Bronchial epithelial cell (primary cell): ENCODE results near the gene RAP1A. TPM values are rescaled to one million over a fixed set of nuclear protein-coding genes. Genes with fewer than 3 reads are reported as not detected.
A peak's percentile ranks its signal among the peaks of the same experiment; 100 is the strongest.

Source experiments
- DNase-seq: peaks from one replicate; pipeline ENCODE4 v3.0.0-alpha.2; 2010; ENCODE audit warnings: low read depth
- FAIRE-seq: peaks from 2 replicates; lab custom pipeline; 2011; peaks lifted over from hg19 to GRCh38; lab: Jason Lieb, UNC
- H3K27me3 ChIP-seq: 2 replicates; pipeline ENCODE4 v1.5.1; 2011; ENCODE audit warnings: low read length; ENCODE audit not compliant: control insufficient read depth, insufficient read depth
- H3K36me3 ChIP-seq: 2 replicates; pipeline ENCODE4 v1.5.1; 2011; ENCODE audit warnings: low read length; ENCODE audit not compliant: control insufficient read depth, insufficient read depth
- H3K4me3 ChIP-seq: 2 replicates; pipeline ENCODE4 v1.5.1; 2011; ENCODE audit warnings: mild to moderate bottlenecking, low read depth, low read length, control low read depth
- total RNA-seq: library from RNA; depleted of rRNA; stranded (reverse); fragments of >200 nt; gene quantifications from 2 replicates; pipeline ENCODE4 v1.2.1, GENCODE V29; 2014
- TF ChIP-seq, protein P1 (sequence below): IDR thresholded peaks from 2 replicates; pipeline ENCODE4 v1.5.1; 2011; ENCODE audit warnings: mild to moderate bottlenecking, moderate library complexity, low read length, control low read depth, inconsistent platforms; ENCODE audit not compliant: insufficient read depth, severe bottlenecking

RAP1A gene
- total RNA-seq, 1 donor from 2014 or later, result 16.6 TPM

DNA sequence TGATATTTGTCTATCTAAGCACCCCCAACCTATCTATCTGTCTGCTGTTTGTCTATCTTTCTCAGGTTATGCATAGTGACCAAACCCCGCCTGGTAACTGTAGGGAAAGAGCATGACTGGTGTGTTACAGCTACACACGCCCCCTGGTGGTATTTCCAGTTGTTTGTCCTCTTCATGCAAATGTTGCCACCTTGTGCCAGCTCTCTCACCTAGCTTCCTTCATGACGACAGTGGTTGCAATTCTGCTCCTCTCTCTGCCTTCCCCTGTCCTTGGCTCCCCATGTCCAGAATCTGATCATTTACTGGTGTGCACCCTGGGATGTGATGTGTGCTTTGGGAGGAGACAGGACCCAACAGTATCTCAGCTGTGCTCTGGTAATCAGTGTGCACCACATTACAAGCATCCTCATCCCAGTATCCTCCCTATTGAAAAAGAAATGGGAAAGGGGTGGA, 127.7 kb downstream of the RAP1A start:
- Histone ChIP-seq H3K4me3 (no peak overlapping the region), H3K36me3 (no peaks in the 10 kb centered on the region), H3K27me3 (no peaks in the 10 kb centered on the region)
- DNase-seq (peak; percentile 72), FAIRE-seq (peak; percentile 87)
- TF ChIP-seq, protein P1, sequence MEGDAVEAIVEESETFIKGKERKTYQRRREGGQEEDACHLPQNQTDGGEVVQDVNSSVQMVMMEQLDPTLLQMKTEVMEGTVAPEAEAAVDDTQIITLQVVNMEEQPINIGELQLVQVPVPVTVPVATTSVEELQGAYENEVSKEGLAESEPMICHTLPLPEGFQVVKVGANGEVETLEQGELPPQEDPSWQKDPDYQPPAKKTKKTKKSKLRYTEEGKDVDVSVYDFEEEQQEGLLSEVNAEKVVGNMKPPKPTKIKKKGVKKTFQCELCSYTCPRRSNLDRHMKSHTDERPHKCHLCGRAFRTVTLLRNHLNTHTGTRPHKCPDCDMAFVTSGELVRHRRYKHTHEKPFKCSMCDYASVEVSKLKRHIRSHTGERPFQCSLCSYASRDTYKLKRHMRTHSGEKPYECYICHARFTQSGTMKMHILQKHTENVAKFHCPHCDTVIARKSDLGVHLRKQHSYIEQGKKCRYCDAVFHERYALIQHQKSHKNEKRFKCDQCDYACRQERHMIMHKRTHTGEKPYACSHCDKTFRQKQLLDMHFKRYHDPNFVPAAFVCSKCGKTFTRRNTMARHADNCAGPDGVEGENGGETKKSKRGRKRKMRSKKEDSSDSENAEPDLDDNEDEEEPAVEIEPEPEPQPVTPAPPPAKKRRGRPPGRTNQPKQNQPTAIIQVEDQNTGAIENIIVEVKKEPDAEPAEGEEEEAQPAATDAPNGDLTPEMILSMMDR, result peak; percentile 78

DNA sequence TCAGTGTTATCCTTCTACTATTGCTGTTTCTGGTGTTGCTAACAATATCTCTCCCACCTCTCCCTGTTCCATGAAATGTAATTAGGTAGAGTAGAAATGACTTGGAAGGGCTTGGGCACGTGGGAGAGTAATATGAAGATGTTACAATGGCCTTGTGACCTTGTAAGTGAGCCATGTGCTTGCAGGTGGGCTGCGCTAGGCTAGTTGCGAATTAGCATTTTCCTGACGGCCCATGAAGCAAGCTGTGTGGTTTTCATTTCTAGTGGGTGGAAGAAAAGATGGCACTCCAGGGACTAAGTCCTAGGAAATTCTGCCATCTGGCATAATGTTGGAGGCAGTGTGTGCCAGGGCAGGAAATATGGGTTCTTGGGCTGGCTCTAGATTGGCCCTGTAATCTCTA, 128.4 kb downstream of the RAP1A start:
- Histone ChIP-seq H3K4me3 (no peak overlapping the region), H3K36me3 (no peaks in the 10 kb centered on the region), H3K27me3 (no peaks in the 10 kb centered on the region)
- TF ChIP-seq, protein P1, result no peak
- FAIRE-seq, result no peak
- no peak for DNase-seq

DNA sequence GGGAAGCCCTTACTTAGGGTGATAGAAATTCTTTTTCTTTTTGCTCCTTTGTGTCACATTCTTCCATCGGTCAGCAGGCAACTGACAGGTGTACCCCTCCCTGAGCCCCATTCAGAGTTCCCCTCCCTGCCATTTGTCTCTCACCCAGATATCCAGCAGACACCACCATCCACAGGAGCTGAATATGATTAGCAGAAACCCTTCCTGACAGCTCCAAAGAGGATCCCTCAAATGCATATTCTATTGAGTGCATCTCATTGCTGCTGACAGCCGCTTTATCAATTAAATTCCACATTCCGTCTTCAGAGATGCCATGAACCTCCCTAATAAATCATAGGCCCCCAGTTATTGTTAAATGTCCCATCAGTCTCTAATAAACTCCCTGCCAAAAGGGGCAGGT, 130.0 kb downstream of the RAP1A start:
- TF ChIP-seq, protein P1, result no peak
- H3K4me3 ChIP-seq, result no peak overlapping the region
- no peak for FAIRE-seq
- H3K36me3 ChIP-seq, result no peaks in the 10 kb centered on the region
- DNase-seq, result no peak
- no peaks in the 10 kb centered on the region for H3K27me3 ChIP-seq

DNA sequence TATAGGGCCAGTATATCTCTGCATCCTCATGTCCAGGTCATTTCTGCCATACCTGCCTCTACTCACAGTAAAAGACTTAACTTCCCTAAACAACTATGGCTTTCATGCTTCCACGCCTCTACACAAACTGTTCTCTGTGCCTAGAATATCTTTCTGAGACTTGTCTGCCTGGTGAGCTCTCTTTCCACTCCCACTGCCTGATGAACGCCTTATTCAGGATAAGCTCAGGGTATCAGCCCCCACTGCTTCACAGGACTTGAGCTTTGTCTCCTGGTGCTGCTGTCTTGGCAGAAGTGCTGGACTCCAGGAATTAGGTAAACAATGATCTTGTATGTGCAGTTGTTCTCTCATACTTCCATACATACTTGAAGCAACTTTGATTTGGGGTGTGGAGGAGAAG, 131.3 kb downstream of the RAP1A start:
- TF ChIP-seq, protein P1, result no peak
- DNase-seq (no peak), FAIRE-seq (no peak)
- Histone ChIP-seq H3K4me3 (no peak overlapping the region), H3K36me3 (no peaks in the 10 kb centered on the region), H3K27me3 (no peaks in the 10 kb centered on the region)

DNA sequence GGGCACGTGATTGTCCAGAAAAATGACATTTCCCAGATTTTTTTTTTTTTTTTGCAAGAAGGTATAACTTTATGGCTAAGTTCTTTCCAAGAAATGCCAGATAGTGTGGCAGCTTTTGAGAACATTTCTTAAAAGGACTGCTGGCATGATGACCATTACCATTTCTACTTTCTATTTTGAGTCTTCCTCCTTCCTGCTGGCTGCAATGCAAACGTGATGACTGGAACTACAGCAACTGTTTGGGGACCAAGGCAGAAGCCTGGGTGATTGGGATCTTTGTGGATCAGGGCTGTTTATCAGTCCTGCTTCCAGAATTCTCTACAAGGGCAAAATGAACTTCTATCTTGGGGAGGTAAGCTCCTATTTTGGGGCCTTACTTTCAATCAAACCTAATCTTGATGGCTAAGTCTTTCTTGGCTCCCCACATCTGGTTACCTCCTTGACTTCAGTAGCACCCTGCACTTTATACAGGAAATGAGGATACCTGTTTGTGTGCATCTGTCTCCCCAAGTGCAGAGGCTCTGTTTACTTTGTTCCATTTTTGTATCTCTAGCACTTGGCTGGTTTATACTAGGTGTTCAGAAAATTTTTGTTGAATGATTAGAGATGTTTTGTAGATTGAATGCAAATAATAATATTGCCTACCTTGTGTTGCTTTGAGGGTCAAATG, 132.5 kb downstream of the RAP1A start:
- Histone ChIP-seq H3K36me3 (peaks cover 2% of the 10 kb centered on the region), H3K27me3 (no peaks in the 10 kb centered on the region), H3K4me3 (no peak overlapping the region)
- DNase-seq (no peak), FAIRE-seq (no peak)
- TF ChIP-seq, protein P1, result no peak

DNA sequence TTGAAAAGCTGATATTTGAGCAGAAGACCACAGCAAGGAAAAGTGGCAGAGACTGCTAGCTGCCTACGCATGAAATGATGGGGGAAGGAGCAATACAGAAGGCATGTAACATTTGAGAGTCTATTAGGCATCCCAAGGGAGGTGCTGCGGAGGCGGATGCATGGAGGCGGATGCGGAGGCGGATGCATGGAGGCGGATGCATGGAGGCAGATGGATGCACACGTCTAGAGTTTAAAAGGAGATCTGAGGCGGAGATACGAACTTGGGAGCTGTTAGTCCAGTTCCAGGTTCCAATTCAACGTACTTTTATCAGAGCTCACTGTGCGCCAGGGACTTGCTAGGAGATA, 135.4 kb downstream of the RAP1A start:
- peaks cover 2% of the 10 kb centered on the region for H3K36me3 ChIP-seq
- H3K27me3 ChIP-seq, result no peaks in the 10 kb centered on the region
- TF ChIP-seq, protein P1, result no peak
- DNase-seq, result no peak
- FAIRE-seq, result no peak
- H3K4me3 ChIP-seq, result peak overlapping the region; percentile 71
